ENCODE data around the gene GM2A. TPM values are rescaled to one million over a fixed set of nuclear protein-coding genes. Genes with fewer than 3 reads are reported as not detected.
A peak's percentile ranks its signal among the peaks of the same experiment; 100 is the strongest.
"Not testable (repeated sequence)": the region's sequence is repeated elsewhere in the genome, so short reads cannot be mapped to it uniquely, and the experiment has no call there.

GM2A gene
- total RNA-seq, 6 donors from 2014 or later = 27.2 to 129 (median 59.0) TPM

GRCh38 chr5:151253605-151253950 is 593 bp downstream of the GM2A start:
- Histone ChIP-seq H3K27me3 (no peaks in the 10 kb centered on the region), H3K27ac (peak overlapping the region; percentile 65 to 92 (median 82)), H3K9me3 (no peaks in the 10 kb centered on the region), H3K36me3 (no peaks in the 10 kb centered on the region), H3K4me3 (peak overlapping the region; percentile 65 to 83 (median 72)), H3K4me1 (peaks cover 8 to 45% (median 22%) of the 10 kb centered on the region in 4 donors)
- no peak for ATAC-seq (ENCODE audit: low FRiP score in 2 of 2)
- peak in 1 of 2 donors; percentile 28 for DNase-seq
- WGBS, 2 donors = 12 to 25% methylated on average over 4 to 5 of the region's 5 CpGs
- TF ChIP-seq POLR2AphosphoS5 (IDR thresholded peaks at IDR 0.05) (no peak), CTCF (IDR thresholded peaks at IDR 0.05) (no peak), EP300 (IDR thresholded peaks at IDR 0.05) (no peak), POLR2A (IDR thresholded peaks at IDR 0.05) (no peak)

GRCh38 chr5:151254556-151254955 is 1.6 kb downstream of the GM2A start:
- TF ChIP-seq POLR2A (IDR thresholded peaks at IDR 0.05) (no peak), POLR2AphosphoS5 (IDR thresholded peaks at IDR 0.05) (no peak), EP300 (IDR thresholded peaks at IDR 0.05) (no peak), CTCF (IDR thresholded peaks at IDR 0.05) (no peak)
- DNase-seq (no peak), ATAC-seq (ENCODE audit: low FRiP score in 2 of 2) (no peak)
- H3K27ac ChIP-seq = no peak overlapping the region
- peaks cover 8 to 46% (median 25%) of the 10 kb centered on the region in 4 donors for H3K4me1 ChIP-seq
- no peaks in the 10 kb centered on the region for H3K36me3 ChIP-seq
- no peaks in the 10 kb centered on the region for H3K27me3 ChIP-seq
- 42 to 50% methylated on average over 1 of the region's 1 CpG for WGBS, 2 donors
- no peaks in the 10 kb centered on the region for H3K9me3 ChIP-seq
- peak overlapping the region in 3 of 4 donors; percentile 70 to 83 (median 74) for H3K4me3 ChIP-seq

GRCh38 chr5:151254990-151255389 is 2.0 kb downstream of the GM2A start:
- 95 to 100% methylated on average over 5 of the region's 5 CpGs for WGBS, 2 donors
- not testable (repeated sequence) for H3K9me3 ChIP-seq; H3K27ac ChIP-seq; ATAC-seq (ENCODE audit: low FRiP score in 2 of 2); H3K4me3 ChIP-seq; H3K36me3 ChIP-seq; DNase-seq; H3K27me3 ChIP-seq
- H3K4me1 ChIP-seq = peaks cover 8 to 46% (median 25%) of the 10 kb centered on the region in 4 donors

GRCh38 chr5:151255621-151256286 is 2.8 kb downstream of the GM2A start:
- WGBS, 2 donors = 91 to 94% methylated on average over 3 of the region's 3 CpGs
- H3K9me3 ChIP-seq = no peaks in the 10 kb centered on the region
- peaks cover 0 to 8% (median 0%) of the 10 kb centered on the region in 4 donors for H3K36me3 ChIP-seq
- ATAC-seq (ENCODE audit: low FRiP score in 2 of 2) (no peak), DNase-seq (no peak)
- no peak for TF ChIP-seq POLR2AphosphoS5 (IDR thresholded peaks at IDR 0.05)
- no peak for TF ChIP-seq POLR2A (IDR thresholded peaks at IDR 0.05)
- TF ChIP-seq EP300 (IDR thresholded peaks at IDR 0.05) = no peak
- no peak for TF ChIP-seq CTCF (IDR thresholded peaks at IDR 0.05)
- no peaks in the 10 kb centered on the region for H3K27me3 ChIP-seq
- peaks cover 8 to 46% (median 25%) of the 10 kb centered on the region in 4 donors for H3K4me1 ChIP-seq
- no peak overlapping the region for H3K4me3 ChIP-seq
- H3K27ac ChIP-seq = no peak overlapping the region

GRCh38 chr5:151257731-151258181 is 4.8 kb downstream of the GM2A start:
- 75 to 85% methylated on average over 5 of the region's 5 CpGs for WGBS, 2 donors
- Histone ChIP-seq H3K4me1 (peaks cover 5 to 43% (median 23%) of the 10 kb centered on the region in 4 donors), H3K27ac (peak overlapping the region in 3 of 4 donors; percentile 0 to 60 (median 52)), H3K4me3 (no peak overlapping the region), H3K36me3 (peaks cover 0 to 19% (median 4%) of the 10 kb centered on the region in 4 donors), H3K9me3 (no peaks in the 10 kb centered on the region), H3K27me3 (no peaks in the 10 kb centered on the region)
- DNase-seq (peak in 1 of 2 donors; percentile 50), ATAC-seq (ENCODE audit: low FRiP score in 2 of 2) (no peak)
- TF ChIP-seq POLR2AphosphoS5 (IDR thresholded peaks at IDR 0.05) (no peak), CTCF (IDR thresholded peaks at IDR 0.05) (no peak), POLR2A (IDR thresholded peaks at IDR 0.05) (no peak), EP300 (IDR thresholded peaks at IDR 0.05) (no peak)

All from upper lobe of left lung (tissue), 6 donors.